A549 (cell line): ENCODE measurements around the gene KLHL3. TPM values are rescaled to one million over a fixed set of nuclear protein-coding genes. Genes with fewer than 3 reads are reported as not detected.

ENCODE experiments used
- ATAC-seq, 2 experiments: fragments of 200-7000 bp in 1 of 2; fragments of >200 bp in 1 of 2; cut with Nextera tagmentation in 1 of 2; cut with Tn5 transposase in 1 of 2; 3 replicates each; pipeline versions ENCODE4 v1.8.0 to v1.9.1; 2018 to 2020; ENCODE audit warnings: mild to moderate bottlenecking in 1 of 2, moderate library complexity in 1 of 2
- CTCF ChIA-PET: fragments of 300-600 bp; sonication (Branson Sonifier 250); formaldehyde crosslinking; extraction: SDS; loops from one replicate; lab custom pipeline; 2021; ENCODE audit warnings: antibody characterized with exemption, inconsistent platforms; lab: Yijun Ruan, JAX
- POLR2A ChIA-PET: fragments of 350-600 bp; formaldehyde crosslinking; extraction: SDS; loops from one replicate; lab custom pipeline; 2021; ENCODE audit warnings: antibody characterized with exemption, inconsistent platforms; lab: Yijun Ruan, JAX
- DNase-seq, 2 experiments: peaks; one replicate each; pipeline versions ENCODE4 v3.0.0 to v3.0.0-alpha.2; 2011 to 2016; ENCODE audit warnings: low read depth in 1 of 2, low spot score in 1 of 2
- FAIRE-seq: peaks from 2 replicates; lab custom pipeline; 2011; peaks lifted over from hg19 to GRCh38; lab: Jason Lieb, UNC
- H3K27ac ChIP-seq, 2 experiments: fragments of >200 bp; sonication (Bioruptor Twin); formaldehyde crosslinking; 3 replicates each; pipeline ENCODE4 v1.5.1; 2016 to 2017
- H3K4me1 ChIP-seq: fragments of >200 bp; sonication (Bioruptor Twin); formaldehyde crosslinking; 3 replicates; pipeline ENCODE4 v1.6.1; 2016
- H3K4me2 ChIP-seq: fragments of >200 bp; sonication (Bioruptor Twin); formaldehyde crosslinking; 3 replicates; pipeline ENCODE4 v1.6.1; 2016
- H3K4me3 ChIP-seq: fragments of >200 bp; sonication (Bioruptor Twin); formaldehyde crosslinking; 3 replicates; pipeline ENCODE4 v1.5.1; 2016
- H3K9me3 ChIP-seq: fragments of >200 bp; sonication (Bioruptor Twin); formaldehyde crosslinking; 3 replicates; pipeline ENCODE4 v1.6.1; 2016
- FOSL2 ChIP-seq, 2 experiments: fragments of 450-650 bp in 1 of 2; fragments of >200 bp in 1 of 2; sonication (Bioruptor Twin) in 1 of 2; formaldehyde crosslinking; IDR thresholded peaks; 2 replicates each; pipeline versions ENCODE4 v1.5.0 to v1.6.1; 2016 to 2020; ENCODE audit warnings: mild to moderate bottlenecking in 1 of 2, moderate library complexity in 1 of 2
- FOXS1 ChIP-seq: fragments of 250-450 bp; sonication (Bioruptor Pico); IDR thresholded peaks from 2 replicates; pipeline ENCODE4 v1.5.0; 2020; ENCODE audit warnings: mild to moderate bottlenecking, moderate library complexity
- HEYL ChIP-seq: fragments of 250-450 bp; sonication (Bioruptor Pico); IDR thresholded peaks from 2 replicates; pipeline ENCODE4 v1.8.0; 2021; ENCODE audit warnings: mild to moderate bottlenecking, moderate library complexity
- HOXB5 ChIP-seq: fragments of 250-450 bp; sonication (Bioruptor Pico); IDR thresholded peaks from 2 replicates; pipeline ENCODE4 v1.5.0; 2020; ENCODE audit warnings: mild to moderate bottlenecking, moderate library complexity
- JUN ChIP-seq, 2 experiments: fragments of >200 bp; sonication (Bioruptor Twin); formaldehyde crosslinking; IDR thresholded peaks; 2 replicates in 1 of 2; 3 replicates in 1 of 2; pipeline ENCODE4 v1.6.1; 2016 to 2017
- JUNB ChIP-seq: fragments of >200 bp; sonication (Bioruptor Twin); formaldehyde crosslinking; IDR thresholded peaks from 2 replicates; pipeline ENCODE4 v1.6.1; 2016
- MYC ChIP-seq: IDR thresholded peaks from 2 replicates; pipeline ENCODE4 v1.6.1; 2012; ENCODE audit warnings: mild to moderate bottlenecking, inconsistent platforms, low read length, improper control_type of control experiment, borderline replicate concordance
- NR3C1 ChIP-seq: fragments of >200 bp; sonication (Bioruptor Twin); formaldehyde crosslinking; IDR thresholded peaks from 3 replicates; pipeline ENCODE4 v1.6.1; 2017
- PHF8 ChIP-seq: fragments of 200-600 bp; sonication (generic); IDR thresholded peaks from 2 replicates; pipeline ENCODE4 v1.6.1; 2016; ENCODE audit warnings: low read depth, mild to moderate bottlenecking, antibody characterized with exemption, moderate library complexity, borderline replicate concordance
- POLR2A ChIP-seq: IDR thresholded peaks from 2 replicates; pipeline ENCODE4 v1.6.1; 2012; ENCODE audit warnings: mild to moderate bottlenecking, low read length
- RARB ChIP-seq: fragments of 250-450 bp; sonication (Bioruptor Pico); IDR thresholded peaks from 2 replicates; pipeline ENCODE4 v1.8.0; 2021; ENCODE audit warnings: mild to moderate bottlenecking, moderate library complexity
- RFX5 ChIP-seq: fragments of 450-650 bp; IDR thresholded peaks from 2 replicates; pipeline ENCODE4 v1.7.1; 2014; ENCODE audit warnings: antibody characterized with exemption, mild to moderate bottlenecking, moderate library complexity
- TP53 ChIP-seq: fragments of 250-450 bp; sonication (Bioruptor Pico); IDR thresholded peaks from 2 replicates; pipeline ENCODE4 v1.5.0; 2021; ENCODE audit warnings: mild to moderate bottlenecking, moderate library complexity
- ZC3H11A ChIP-seq: fragments of 450-650 bp; IDR thresholded peaks from 2 replicates; pipeline ENCODE4 v1.6.1; 2014; ENCODE audit warnings: antibody characterized with exemption, mild to moderate bottlenecking
- ZFP36 ChIP-seq: fragments of 450-650 bp; IDR thresholded peaks from 2 replicates; pipeline ENCODE4 v1.6.1; 2014; ENCODE audit warnings: borderline replicate concordance; ENCODE audit not compliant: partially characterized antibody
- ZNF302 ChIP-seq: fragments of 250-450 bp; sonication (Bioruptor Pico); IDR thresholded peaks from 2 replicates; pipeline ENCODE4 v1.9.0; 2021; ENCODE audit warnings: inconsistent platforms, mild to moderate bottlenecking, moderate library complexity
- ZSCAN20 ChIP-seq: fragments of 250-450 bp; sonication (Bioruptor Pico); IDR thresholded peaks from 2 replicates; pipeline ENCODE4 v1.8.0; 2022; ENCODE audit warnings: mild to moderate bottlenecking, moderate library complexity
- WGBS: methylation state at CpG from one replicate; pipeline ENCODE4 v1.1.6; 2017; ENCODE audit errors: missing lambda C conversion rate; 5-methylcytosine and 5-hydroxymethylcytosine counted together
- polyA plus RNA-seq, 4 experiments: library from polyadenylated mRNA; depleted of rRNA in 3 of 4; stranded (reverse); fragments of >200 nt; fragmentation: RNase III in 1 of 4; extraction: RNeasy Plus Mini Kit Qiagen cat#74134 plus additional on column Dnase treatment in 1 of 4; gene quantifications; 2 replicates in 3 of 4; 3 replicates in 1 of 4; pipeline ENCODE4 v1.2.3, GENCODE V29; 2011 to 2017
- TF ChIP-seq, protein P1 (sequence below): fragments of 200-600 bp; sonication (generic); IDR thresholded peaks from 2 replicates; pipeline ENCODE4 v1.6.1; 2016; ENCODE audit warnings: antibody characterized with exemption, mild to moderate bottlenecking, moderate library complexity
- TF ChIP-seq, protein P2 (sequence below): fragments of >200 bp; sonication (Bioruptor Twin); formaldehyde crosslinking; IDR thresholded peaks from 2 replicates; pipeline ENCODE4 v1.6.1; 2016
- TF ChIP-seq, protein P3 (sequence below): fragments of 450-650 bp; IDR thresholded peaks from 2 replicates; pipeline ENCODE4 v1.6.1; 2014; ENCODE audit warnings: antibody characterized with exemption
- TF ChIP-seq, protein P4 (sequence below): fragments of 250-450 bp; sonication (Bioruptor Pico); IDR thresholded peaks from 2 replicates; pipeline ENCODE4 v1.5.0; 2020; ENCODE audit warnings: low read depth, mild to moderate bottlenecking, moderate library complexity

Gene KLHL3
- polyA plus RNA-seq, 2 of the 4 experiments (the other 2 are of a cell fraction), result 0.35 to 1.1 TPM

DNA sequence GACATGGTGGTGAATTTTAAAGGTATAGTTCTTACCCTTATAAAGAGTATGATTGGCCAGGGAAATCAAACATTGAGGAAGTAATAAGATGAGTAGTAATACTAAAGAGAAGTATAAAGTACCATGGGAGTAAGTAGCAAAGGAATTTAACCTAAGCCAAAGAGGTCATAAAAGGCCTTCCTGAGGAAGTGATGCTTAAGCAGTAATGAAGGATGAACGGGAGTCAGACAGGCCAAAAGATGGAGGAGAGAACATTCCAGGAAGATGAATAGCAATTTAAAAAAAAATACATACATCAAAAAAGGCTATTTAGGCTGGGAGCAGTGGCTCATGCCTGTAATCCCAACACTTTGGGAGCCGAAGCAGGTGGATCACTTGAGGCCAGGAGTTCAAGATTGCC lies 29.0 kb downstream of the KLHL3 start:
- FAIRE-seq, result no peak
- no peaks in the 10 kb centered on the region for H3K4me1 ChIP-seq
- TF ChIP-seq RARB (CRISPR knock-in tag) (no peak), ZNF302 (CRISPR knock-in tag) (no peak), NR3C1 (no peak), MYC (no peak), JUN (IDR thresholded peaks at IDR 0.05) (no peak), HOXB5 (CRISPR knock-in tag) (no peak), FOSL2 (IDR thresholded peaks at IDR 0.05) (no peak), FOSL2 (CRISPR knock-in tag; IDR thresholded peaks at IDR 0.05) (no peak)
- TF ChIP-seq, all 56 proteins: peak for 0
- Histone ChIP-seq H3K9me3 (no peaks in the 10 kb centered on the region), H3K4me2 (no peak overlapping the region), H3K27ac (no peak overlapping the region), H3K4me3 (no peak overlapping the region)
- DNase-seq (no peak), ATAC-seq (no peak)
- 36% methylated on average over 2 of the region's 2 CpGs for WGBS
- ChIA-PET POLR2A (no interaction called here), CTCF (interaction anchor here (1.2 kb wide), 1 partner anchor 12 kb away, joined by 3 read pairs; no protein-coding TSS in a partner anchor)

DNA sequence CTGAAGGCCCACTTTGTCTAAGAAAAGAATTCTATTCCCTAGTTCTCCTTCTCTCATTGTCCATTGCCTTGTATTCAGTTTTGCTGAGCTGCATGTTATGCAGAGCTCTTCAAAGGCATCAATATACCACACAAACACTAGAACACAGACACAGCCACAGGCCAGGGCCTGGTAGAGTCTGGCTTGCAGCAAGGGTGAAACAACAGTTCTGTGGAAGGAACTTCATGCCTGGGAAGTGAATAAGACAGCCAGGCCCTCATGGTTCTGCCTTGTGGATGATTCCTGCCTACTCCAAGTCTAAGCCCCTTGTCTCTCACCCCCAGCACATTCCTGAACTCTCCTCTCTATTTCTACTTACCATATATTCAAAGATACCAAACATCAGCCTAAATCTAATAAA lies 30.8 kb downstream of the KLHL3 start:
- DNase-seq, result no peak
- no peak overlapping the region for H3K4me2 ChIP-seq
- no peak for ATAC-seq
- H3K4me1 ChIP-seq, result no peaks in the 10 kb centered on the region
- no peaks in the 10 kb centered on the region for H3K9me3 ChIP-seq
- ChIA-PET CTCF (interaction anchor here (0.8 kb wide), 2 partner anchors 50 to 95 kb away, joined by 3 read pairs; no protein-coding TSS in a partner anchor), POLR2A (no interaction called here)
- H3K4me3 ChIP-seq, result no peak overlapping the region
- TF ChIP-seq, protein P1, sequence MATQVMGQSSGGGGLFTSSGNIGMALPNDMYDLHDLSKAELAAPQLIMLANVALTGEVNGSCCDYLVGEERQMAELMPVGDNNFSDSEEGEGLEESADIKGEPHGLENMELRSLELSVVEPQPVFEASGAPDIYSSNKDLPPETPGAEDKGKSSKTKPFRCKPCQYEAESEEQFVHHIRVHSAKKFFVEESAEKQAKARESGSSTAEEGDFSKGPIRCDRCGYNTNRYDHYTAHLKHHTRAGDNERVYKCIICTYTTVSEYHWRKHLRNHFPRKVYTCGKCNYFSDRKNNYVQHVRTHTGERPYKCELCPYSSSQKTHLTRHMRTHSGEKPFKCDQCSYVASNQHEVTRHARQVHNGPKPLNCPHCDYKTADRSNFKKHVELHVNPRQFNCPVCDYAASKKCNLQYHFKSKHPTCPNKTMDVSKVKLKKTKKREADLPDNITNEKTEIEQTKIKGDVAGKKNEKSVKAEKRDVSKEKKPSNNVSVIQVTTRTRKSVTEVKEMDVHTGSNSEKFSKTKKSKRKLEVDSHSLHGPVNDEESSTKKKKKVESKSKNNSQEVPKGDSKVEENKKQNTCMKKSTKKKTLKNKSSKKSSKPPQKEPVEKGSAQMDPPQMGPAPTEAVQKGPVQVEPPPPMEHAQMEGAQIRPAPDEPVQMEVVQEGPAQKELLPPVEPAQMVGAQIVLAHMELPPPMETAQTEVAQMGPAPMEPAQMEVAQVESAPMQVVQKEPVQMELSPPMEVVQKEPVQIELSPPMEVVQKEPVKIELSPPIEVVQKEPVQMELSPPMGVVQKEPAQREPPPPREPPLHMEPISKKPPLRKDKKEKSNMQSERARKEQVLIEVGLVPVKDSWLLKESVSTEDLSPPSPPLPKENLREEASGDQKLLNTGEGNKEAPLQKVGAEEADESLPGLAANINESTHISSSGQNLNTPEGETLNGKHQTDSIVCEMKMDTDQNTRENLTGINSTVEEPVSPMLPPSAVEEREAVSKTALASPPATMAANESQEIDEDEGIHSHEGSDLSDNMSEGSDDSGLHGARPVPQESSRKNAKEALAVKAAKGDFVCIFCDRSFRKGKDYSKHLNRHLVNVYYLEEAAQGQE, result no peak
- TF ChIP-seq, protein P2, sequence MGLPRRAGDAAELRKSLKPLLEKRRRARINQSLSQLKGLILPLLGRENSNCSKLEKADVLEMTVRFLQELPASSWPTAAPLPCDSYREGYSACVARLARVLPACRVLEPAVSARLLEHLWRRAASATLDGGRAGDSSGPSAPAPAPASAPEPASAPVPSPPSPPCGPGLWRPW, result no peak
- TF ChIP-seq, protein P3, sequence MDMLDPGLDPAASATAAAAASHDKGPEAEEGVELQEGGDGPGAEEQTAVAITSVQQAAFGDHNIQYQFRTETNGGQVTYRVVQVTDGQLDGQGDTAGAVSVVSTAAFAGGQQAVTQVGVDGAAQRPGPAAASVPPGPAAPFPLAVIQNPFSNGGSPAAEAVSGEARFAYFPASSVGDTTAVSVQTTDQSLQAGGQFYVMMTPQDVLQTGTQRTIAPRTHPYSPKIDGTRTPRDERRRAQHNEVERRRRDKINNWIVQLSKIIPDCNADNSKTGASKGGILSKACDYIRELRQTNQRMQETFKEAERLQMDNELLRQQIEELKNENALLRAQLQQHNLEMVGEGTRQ, result no peak
- TF ChIP-seq, protein P4, sequence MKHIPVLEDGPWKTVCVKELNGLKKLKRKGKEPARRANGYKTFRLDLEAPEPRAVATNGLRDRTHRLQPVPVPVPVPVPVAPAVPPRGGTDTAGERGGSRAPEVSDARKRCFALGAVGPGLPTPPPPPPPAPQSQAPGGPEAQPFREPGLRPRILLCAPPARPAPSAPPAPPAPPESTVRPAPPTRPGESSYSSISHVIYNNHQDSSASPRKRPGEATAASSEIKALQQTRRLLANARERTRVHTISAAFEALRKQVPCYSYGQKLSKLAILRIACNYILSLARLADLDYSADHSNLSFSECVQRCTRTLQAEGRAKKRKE (CRISPR knock-in tag), result no peak
- TF ChIP-seq RFX5 (no peak), FOXS1 (no peak), MYC (no peak), TP53 (no peak), ZC3H11A (no peak), ZFP36 (no peak), PHF8 (no peak)
- H3K27ac ChIP-seq, result no peak overlapping the region
- FAIRE-seq, result no peak

DNA sequence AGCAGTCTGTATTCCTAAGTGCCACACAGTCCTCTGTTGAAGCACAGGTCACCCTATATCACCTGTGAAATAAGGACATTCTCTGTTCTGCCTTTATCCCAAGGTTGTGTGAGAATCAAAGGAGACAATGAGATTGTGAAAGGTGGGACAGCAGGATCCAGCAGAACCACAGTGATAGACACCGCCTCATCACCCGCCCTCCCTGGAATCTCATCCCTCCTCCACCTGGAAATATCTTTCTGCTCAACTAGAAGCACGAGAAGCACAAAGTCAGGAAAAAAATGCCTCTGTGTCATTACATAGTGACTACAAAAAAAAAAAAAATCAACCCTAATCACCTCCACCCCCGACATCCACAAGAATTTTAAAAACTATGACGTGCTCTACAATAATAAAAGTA lies 32.3 kb downstream of the KLHL3 start:
- H3K9me3 ChIP-seq, result no peaks in the 10 kb centered on the region
- ATAC-seq (no peak), FAIRE-seq (no peak), DNase-seq (no peak)
- TF ChIP-seq HEYL (no peak), ZSCAN20 (no peak), JUNB (no peak), POLR2A (no peak)
- WGBS, result 43% methylated on average over 5 of the region's 5 CpGs
- H3K27ac ChIP-seq, result no peak overlapping the region
- no peak overlapping the region for H3K4me2 ChIP-seq
- CTCF ChIA-PET, result interaction anchor here (0.7 kb wide), 1 partner anchor 259 kb away, joined by 4 read pairs; no protein-coding TSS in a partner anchor
- POLR2A ChIA-PET, result no interaction called here
- H3K4me3 ChIP-seq, result no peak overlapping the region
- no peaks in the 10 kb centered on the region for H3K4me1 ChIP-seq
